PFSK-1 (cell line): ENCODE data around the gene CAMSAP2.

Experiments used
- SIN3A ChIP-seq: IDR thresholded peaks from 2 replicates; pipeline ENCODE4 v1.6.1; 2012; ENCODE audit warnings: mild to moderate bottlenecking, low read length, moderate library complexity, borderline replicate concordance; ENCODE audit not compliant: insufficient read depth
- TAF1 ChIP-seq: IDR thresholded peaks from 2 replicates; pipeline ENCODE4 v1.6.1; 2012; ENCODE audit warnings: low read length, control low read depth, borderline replicate concordance; ENCODE audit not compliant: insufficient read depth
- TF ChIP-seq, protein P1 (sequence below), 2 experiments: IDR thresholded peaks; 2 replicates each; pipeline versions ENCODE4 v1.6.1 to v1.8.0; 2011 to 2012; ENCODE audit warnings: low read depth in 2 of 2, low read length in 2 of 2, control low read depth in 1 of 2, inconsistent platforms in 1 of 2, mild to moderate bottlenecking in 1 of 2, moderate library complexity in 1 of 2; ENCODE audit not compliant: insufficient read depth in 1 of 2

DNA sequence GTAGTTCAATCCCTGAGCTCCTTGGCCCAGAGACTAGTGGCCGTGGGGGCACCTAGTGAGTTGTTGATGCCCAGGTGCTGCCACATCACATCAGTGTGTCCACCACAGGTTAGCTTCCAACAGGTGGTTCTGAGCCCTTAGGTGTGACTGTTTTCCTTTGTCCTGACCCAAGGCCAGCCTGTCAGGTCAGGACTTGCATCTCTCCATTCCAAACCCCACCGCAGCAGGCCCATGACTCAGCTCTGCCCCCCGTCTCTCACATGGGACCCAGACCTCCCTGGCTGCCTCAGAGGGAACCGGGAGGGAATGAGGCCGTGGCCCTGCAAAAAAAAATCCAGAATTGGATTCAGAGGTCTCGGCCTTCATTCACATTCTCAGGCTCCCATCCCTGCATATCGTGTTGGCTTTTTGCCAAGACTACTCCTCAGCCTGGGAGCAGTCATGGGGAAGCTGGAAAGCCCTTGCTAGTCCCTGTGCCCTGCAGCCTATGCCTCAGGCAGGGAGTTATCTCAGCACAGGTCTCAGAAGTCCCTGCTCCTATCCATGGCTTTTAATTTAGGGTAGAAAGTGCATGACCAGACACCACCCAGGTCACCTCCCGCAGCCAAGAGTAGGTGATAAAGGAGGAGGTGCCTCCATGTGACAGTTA is 163.2 kb downstream of the CAMSAP2 start:
- TF ChIP-seq, protein P1, sequence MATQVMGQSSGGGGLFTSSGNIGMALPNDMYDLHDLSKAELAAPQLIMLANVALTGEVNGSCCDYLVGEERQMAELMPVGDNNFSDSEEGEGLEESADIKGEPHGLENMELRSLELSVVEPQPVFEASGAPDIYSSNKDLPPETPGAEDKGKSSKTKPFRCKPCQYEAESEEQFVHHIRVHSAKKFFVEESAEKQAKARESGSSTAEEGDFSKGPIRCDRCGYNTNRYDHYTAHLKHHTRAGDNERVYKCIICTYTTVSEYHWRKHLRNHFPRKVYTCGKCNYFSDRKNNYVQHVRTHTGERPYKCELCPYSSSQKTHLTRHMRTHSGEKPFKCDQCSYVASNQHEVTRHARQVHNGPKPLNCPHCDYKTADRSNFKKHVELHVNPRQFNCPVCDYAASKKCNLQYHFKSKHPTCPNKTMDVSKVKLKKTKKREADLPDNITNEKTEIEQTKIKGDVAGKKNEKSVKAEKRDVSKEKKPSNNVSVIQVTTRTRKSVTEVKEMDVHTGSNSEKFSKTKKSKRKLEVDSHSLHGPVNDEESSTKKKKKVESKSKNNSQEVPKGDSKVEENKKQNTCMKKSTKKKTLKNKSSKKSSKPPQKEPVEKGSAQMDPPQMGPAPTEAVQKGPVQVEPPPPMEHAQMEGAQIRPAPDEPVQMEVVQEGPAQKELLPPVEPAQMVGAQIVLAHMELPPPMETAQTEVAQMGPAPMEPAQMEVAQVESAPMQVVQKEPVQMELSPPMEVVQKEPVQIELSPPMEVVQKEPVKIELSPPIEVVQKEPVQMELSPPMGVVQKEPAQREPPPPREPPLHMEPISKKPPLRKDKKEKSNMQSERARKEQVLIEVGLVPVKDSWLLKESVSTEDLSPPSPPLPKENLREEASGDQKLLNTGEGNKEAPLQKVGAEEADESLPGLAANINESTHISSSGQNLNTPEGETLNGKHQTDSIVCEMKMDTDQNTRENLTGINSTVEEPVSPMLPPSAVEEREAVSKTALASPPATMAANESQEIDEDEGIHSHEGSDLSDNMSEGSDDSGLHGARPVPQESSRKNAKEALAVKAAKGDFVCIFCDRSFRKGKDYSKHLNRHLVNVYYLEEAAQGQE (IDR thresholded peaks at IDR 0.05; ENCODE audit: insufficient read depth in 1 of 2, low read depth in 2 of 2, low read length in 2 of 2), result no peak
- TF ChIP-seq SIN3A (no peak), TAF1 (no peak)
